HG03565 (cell line): ENCODE data around the gene USP6NL.
A peak's percentile ranks its signal among the peaks of the same experiment; 100 is the strongest.

Experiments used
- ATAC-seq: cut with Tn5 transposase; IDR thresholded peaks from one replicate; pipeline ENCODE4 v1.9.1; 2021; ENCODE audit warnings: mild to moderate bottlenecking, moderate library complexity; ENCODE audit not compliant: unreplicated experiment

The USP6NL gene

DNA sequence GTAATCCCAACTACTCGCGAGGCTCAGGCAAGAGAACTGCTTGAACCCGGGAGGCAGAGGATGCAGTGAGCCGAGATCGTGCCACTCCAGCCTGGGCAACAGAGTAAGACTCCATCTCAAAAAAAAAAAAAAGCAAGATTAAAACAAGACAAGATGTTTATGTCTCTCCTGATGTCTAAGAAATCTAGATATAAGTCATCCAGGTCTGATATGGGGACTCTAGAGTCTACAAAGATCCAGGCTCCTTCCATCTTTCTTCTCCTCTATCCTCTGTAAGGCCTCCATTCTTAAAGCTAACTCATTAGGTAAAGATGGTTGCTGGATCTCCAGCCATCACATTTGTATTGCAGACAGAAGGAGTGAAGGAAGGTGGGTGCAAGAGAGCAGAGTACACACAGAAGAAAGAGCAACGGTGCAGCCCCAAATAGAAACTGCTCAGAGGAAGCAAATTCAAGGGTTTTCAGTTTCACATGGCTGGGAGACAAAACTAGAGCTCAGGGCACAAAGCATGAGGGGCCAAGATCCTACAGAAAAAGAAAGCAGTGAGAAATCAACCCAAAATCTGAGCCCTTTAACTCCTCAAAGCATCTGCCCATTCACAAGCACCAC, 57.6 kb downstream of the USP6NL start:
- ATAC-seq = peak; percentile 73

DNA sequence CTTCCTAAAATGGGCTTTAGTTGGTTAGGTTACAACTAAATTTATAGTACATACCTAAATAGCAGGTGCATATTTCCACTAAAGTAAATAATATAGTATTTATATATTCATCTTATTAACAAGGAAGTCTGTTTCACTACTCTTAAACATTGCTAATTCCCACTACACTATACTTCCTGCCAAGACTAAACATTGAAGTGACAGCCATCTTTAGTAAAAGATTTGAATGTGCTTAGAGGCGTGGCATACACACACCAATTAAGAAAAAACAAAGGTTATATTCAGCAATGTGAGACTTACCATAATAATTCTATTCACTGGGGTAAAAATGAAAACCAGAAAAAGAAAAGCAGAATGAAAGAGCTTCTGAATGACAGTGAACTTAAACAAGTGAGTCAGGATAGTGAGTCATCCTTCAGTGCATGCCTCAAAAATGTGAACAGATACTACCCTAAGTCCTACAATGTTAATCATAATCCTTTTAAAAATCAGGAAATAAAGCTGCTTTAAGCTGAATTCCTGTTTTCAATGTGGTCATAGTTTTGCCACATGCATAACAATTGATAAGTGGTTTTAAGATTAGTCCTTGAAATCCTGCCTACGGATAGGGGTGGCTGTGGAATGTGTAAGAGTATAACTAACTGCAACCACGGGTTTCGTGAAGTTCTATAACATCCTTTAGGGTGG, 59.4 kb downstream of the USP6NL start:
- ATAC-seq = no peak

DNA sequence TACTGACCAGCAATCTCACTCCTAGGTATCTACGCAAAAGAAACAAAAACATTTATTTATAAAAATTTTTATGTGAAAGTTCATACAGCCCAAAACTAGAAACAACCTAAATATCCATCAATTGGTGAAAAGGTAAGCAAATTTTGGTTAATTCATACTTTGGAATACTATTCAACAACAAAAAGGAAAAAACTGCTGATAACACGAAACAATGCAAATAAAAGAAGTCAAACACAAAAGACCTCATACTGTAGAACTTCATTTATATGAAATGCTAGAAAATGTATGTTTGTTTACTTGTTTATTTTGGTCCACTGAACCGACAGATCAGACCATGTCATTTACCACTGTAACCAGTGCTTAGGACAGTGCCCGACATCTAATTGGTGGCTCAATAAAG, 60.3 kb downstream of the USP6NL start:
- ATAC-seq = no peak

DNA sequence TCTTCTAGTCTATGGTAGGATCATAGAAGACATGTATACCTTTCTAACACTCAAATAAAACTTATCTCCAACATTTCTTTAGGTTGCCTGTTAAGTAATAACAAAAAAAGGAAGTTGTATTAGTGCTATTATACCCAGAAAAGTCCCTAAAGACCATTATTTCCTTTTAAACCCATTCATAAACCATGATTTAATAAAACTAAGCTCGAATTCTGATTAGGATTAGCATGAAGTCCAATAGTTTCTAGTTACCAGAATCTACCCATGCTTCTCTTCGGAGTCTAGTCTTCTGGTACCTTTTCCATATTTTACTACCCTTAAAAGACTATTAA, 62.7 kb downstream of the USP6NL start:
- no peak for ATAC-seq

DNA sequence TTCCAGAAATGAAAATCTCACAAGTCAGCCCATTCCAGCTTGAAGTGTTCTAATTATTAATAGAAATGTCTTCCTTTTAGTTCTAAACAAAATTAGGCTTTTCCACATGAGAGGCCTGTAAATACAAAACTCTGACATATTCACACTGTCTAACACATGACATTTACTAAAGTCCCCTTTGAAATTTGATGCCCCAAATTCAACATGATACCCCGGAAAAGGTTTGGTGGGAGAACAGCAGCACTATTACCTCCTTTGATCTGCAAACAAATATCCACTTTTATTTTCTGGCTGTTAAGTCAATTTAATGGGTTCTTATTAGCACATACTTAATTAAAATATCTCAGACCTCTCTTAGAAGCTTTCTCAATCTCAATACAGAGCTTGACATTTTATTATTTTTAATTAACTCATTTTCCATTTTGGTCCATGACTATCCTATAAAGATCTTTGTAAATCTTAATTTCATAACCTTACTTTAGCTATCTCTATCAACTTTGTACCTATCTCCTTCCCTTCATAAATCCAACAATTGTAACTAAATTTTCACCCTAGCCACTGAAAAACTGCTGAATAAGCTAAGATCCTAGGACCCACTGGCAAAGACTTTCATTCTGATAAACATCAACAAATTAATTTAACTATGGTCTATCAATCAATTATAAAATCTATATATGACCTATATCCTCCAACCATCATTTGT, 63.2 kb downstream of the USP6NL start:
- ATAC-seq = no peak

DNA sequence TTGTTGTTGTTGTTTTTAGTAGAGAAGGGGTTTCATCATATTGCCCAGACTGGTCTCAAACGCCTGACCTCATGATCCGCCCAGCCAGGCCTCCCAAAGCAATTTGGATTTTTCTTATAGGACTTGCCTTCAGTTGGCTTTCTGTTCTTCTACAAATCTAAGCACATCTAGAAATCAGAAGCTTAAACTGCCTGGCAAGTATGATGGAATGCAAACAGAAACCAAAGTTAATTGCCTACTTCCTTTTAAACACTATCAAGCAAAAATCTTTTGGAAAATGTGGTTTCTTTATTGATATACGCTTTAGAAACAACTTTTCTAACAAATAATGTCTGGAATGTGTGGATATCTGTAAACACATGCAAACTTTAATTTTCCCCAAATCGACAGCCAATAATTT, 64.9 kb downstream of the USP6NL start:
- ATAC-seq = no peak

DNA sequence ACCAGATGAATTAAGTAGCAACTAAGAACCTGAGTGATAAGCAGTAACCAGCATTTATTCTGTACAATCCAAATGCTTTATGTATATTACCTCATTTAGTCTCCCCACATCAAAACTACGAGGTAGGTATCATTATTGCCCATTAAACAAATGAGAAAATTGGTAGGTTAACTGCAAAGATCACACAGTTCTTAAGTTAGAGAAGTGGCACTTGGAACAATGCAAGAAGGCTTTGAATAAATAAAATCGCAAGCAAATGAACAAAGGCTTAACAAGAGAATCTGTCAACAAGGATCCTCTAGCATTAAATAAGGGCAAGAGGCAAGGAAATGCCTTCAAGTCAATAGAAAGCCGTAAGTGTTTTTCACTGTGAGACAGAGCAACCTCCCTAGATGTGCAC, 70.2 kb downstream of the USP6NL start:
- ATAC-seq = no peak

DNA sequence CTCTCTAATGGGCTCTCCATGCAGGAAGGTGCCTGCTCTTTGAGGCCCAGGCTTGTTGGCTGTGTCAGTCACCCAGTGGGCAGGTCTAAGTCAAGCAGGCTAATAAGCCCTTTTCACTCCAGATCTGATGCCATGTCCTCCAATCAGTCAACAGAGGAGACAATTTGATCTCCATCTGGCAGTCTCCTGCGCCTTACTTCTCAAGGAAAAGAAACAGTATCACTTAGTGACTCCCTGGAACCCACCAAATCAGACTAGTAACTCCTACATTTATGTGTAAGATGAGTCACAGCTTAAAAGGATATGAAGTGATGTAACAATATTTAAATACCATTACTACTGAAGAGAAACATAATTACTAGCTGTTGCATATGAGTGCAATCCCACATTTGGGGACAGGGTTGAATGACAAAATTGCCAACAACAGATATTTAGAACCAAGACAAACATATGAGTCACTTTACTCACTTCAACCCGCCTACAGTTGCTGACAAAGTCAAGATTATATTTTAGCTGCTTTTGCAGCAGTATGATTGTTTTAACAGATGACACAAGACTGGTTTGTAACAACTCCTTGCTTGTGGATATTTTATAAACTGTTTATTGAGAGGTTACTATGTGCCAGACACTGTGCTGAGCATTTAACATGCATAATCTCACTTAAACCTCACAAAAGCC, 72.1 kb downstream of the USP6NL start:
- ATAC-seq = no peak

DNA sequence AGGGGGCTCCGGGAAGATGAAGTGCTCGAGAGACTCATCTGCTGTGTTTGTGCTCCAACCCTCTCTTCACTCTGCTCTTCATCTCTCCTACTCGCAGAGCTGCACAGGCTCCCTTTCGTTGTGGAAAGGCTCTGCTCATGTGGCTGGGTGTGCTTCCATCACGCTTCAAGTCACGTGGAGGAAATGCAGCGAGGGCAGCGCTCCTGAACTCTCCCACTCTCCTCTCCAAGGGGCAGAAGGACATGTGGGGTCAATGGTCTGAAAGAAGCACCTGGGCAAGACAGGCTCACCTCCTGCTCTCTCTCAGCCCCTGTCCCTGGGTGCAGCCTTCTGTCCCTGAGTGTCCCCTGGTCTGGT, 72.6 kb downstream of the USP6NL start:
- no peak for ATAC-seq

DNA sequence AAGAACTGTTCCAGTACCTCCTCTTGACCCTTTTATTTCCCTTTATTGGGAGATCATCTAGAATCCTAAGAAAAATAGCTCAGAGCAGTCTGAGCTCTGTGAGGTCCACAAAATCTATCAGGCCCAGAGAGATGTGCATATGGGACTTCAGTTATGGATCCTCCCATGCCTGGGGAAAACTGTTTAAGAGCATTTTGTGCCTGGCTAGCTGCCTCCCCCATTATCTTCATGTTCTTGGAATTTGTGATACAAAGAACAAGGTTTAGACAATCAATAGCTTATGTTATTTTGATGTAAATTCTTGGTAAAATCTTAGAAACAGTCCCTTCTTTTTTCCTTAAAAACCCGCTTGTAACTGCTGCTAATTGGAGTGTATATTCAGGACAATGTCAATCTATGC, 75.2 kb downstream of the USP6NL start:
- ATAC-seq = no peak

DNA sequence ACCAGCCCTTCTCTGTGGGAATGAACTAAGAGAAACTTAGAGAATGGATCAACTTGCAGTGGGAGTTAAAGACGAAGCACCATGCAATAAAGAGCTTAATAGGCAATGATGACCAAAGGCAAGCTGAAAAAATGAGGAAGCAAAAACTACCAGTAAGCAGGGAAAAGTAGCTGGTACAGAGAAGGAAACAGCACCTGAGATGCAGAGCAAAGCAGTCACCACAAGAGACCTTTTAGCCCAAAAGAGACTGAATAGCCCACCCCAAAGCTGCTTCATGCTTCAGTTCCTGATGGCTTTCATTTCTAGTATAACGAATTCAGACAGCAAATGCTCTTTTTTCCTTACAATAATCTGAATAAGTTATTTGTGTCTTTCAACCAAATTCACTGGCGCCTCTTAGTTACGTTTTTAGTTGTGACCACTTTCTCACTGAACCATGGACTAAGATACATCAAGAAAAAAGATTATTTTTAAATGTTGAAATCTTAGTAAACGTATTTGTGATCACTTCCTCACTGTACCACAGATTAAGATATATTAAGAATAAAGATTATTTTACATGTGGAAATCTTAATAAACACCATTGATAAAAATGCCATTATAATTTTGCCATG, 76.0 kb downstream of the USP6NL start:
- ATAC-seq = peak; percentile 33

DNA sequence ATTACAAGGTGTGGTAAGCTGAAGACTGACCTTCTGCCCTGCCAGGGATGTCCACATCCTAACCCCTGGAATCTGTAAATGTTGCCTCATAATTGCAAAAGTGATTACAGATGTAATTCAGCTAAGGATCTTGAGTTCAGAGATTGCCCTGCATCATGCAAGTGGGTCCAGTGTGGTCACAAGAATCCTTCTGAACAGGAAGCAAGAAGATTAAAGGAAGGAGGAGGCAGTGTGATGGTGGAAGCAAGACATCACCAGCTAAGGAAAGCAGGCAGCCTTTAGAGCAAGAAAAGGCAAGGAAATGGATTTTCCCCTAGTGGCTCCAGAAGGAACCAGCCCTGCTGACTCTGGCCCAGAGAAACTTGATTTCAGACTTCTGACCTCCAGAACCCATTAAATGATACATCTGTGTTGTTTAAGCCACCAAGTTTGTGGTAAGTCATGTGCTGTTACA, 78.1 kb downstream of the USP6NL start:
- ATAC-seq = no peak

DNA sequence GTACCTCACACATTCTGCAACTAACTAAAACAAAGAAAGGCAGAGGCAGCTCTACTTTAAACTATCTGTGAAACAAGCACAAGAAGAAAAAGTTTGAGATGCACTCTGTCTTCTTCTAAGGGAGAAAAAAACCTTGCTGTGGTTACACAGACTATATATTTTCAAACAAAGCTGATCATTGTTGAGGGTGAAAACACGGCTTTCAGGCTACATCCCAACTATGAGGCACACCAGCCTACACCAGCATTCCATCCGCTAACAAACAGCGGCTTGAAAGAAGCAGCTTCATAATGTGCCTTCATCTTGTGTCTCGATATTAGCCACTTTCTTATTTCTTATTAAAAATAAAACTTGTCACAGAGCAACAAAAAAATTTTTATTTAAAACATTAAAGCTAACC, 79.1 kb downstream of the USP6NL start:
- ATAC-seq = no peak

DNA sequence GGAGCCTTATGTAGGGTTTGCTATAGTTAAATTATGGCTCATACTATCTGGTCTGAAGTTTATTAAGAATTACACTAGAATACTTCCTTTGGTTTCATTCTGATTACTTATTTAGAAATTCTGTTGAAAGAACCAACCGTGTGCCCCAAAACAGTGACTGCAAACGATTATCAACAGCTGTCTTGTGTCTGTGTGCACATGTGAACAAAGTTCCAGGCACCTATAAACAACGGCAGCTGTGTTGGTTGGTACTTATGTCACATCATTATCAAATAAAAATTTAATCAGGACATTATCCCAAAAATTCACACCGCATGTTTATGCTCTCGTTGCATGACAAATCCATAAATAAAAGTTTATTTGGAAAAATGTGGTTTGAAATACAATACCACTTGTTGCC, 80.6 kb downstream of the USP6NL start:
- ATAC-seq = no peak

DNA sequence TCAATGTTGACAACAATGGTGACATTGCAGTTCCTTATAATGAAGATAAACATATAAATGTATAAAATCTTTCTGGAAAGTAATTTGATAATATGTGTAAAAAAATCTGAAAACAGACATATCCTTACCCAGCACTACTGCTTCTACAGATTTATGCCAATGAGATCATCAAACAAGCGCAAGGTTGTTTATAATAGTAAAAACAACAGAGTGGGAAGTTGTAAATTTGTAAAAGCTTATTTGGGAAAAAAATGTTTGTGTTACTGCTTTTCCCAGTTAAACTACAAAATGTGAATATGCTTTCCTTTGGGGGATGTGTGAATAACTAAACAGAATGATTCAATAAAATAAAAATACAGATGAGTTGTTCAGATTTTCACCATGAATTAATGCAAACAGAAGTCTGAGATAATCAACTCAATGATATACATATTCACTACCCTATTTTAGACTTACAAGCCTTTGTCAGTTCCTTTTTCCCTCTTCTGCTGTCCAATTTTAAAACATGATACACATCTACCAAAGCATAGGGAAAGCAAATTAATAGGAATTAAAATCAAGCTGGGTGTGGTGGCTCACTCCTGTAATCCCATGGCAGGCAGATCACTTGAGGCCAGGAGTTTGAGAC, 82.1 kb downstream of the USP6NL start:
- ATAC-seq = no peak

DNA sequence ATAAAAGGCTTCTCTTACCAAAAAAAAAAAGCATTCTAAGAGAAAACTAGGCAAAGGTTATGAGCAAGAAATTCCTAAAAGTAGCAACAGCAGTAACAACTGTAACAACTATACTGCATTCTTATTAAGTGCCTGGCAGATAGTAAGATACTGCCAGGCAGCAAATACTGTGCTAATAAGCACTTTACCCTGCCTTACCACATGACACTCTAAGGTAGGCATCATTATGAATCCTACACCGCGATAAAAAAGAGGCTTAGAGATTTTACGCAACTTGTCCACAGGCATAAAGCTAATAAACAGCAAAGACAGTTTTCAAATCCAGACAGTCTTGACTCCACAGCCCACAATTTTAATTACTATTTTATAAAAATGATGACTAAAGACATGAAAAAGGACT, 83.2 kb downstream of the USP6NL start:
- ATAC-seq = no peak

DNA sequence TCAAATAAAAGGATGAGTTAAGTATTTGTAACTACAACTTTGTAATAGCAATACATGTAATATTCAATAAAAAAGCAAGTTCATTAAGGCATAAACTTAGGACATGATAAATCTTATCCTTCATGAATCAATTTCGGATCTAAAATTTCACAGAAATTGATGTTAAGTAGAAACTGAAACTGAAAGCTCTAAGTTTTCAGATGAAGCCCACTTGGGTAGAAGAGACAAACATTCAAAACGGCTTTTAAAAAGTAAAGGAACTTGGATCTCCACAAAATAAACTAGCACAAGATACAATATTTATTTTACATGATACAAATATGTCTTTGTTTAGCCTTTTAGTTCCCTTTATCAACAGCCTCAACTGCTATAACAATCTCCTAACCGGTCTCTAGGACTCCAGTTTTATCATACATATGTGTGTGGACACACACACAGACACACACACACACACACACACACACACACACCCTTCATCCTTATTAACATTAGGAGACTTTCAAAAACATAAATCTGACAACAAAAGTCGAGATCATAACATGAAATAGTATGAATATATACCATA, 83.7 kb downstream of the USP6NL start:
- no peak for ATAC-seq

DNA sequence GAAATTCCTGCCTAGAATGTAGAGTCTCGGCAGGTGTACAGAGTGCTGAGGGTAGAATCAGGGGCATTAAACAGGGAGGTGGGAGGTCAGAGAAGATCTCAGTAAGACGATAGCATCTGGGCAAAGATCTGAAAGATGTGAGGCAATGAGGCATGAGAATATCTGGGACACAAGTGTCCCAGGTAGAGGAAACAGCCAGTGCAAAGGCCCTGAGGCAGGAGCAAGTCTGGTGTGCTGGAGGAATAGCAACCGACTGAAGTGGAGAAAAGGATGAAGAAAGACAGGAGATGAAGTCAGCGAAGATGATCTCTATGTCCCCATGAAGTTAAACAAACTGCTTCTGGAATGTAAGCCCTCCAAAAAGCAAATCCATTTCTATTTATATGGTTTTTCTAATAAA, 84.4 kb downstream of the USP6NL start:
- no peak for ATAC-seq

DNA sequence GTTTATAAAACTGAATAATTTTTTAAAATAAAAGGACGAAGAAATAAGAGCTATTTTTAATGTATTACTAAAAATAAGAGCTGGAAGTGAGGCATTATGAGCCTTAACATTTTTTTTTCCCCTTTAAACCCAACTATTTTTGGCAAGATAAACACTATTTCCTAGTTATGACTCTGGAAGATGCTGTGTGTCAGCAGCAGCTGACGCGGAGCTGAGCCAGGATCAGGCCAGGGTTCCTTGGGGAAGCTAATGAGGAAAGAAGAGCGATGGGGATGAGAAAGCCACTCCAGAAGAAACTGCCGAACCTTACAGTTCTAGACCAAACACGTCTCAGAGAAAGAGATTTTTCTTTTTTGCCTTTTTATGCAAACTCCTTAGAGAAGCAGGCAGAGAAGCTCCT, 85.9 kb downstream of the USP6NL start:
- ATAC-seq = no peak

DNA sequence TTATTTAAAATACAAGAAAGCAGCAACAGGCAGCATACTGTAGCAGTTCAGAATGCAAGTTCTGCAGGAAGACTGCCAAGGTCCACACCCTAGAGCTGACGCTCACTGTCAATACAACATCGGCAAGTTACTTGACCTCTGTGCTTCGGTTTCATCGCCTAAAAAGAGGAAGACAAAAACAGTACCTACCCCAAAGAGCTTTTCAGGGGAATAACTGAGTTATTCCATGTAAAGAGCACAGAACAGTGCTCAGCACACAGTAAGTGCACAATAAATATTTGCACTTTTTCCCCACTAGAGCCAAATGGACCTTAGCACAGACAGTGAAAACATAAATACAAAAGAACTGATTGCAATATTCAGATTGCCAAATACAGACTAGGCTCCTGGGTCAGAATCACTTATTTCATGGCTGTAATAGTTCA, 88.6 kb downstream of the USP6NL start:
- no peak for ATAC-seq

DNA sequence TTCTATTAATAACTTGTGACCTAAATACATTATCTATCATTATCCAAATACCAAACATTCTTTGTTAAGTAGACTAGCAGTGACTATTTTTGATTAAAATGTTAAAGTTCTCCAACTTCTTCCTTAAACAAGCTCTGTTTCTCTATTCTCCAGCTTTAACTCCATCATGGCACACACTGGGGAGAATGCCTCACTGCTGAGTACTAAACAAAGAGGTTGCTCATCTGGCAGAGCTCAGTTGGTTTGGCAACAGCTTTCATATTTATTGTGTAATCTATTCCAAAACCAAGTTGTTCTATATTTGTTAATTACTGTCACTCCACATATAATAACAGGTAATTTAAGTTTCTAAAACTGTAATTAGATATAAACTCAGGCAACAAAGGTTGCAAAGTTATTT, 89.6 kb downstream of the USP6NL start:
- no peak for ATAC-seq
